Activated CD4-positive, alpha-beta T cell treated with anti-CD3 and anti-CD28 coated beads for 24 hours (primary cell): ENCODE measurements around the gene BBS1.
A peak's percentile ranks its signal among the peaks of the same experiment; 100 is the strongest.

Experiments used
- DNase-seq, 2 donors: peaks; one replicate each; pipeline ENCODE4 v3.0.0-alpha.2; 2020; ENCODE audit warnings: low read depth in 2 of 2

The BBS1 gene

GRCh38 chr11:66477263-66478201 lies 32.9 kb upstream of the BBS1 start:
- DNase-seq = no peak

- DNase-seq = no peak
These were observed 31.6 kb upstream of the BBS1 start for GRCh38 chr11:66478729-66479393.

GRCh38 chr11:66479394-66480116 lies 30.9 kb upstream of the BBS1 start:
- DNase-seq = no peak

- peak; percentile 92 to 95 for DNase-seq
These were observed 30.1 kb upstream of the BBS1 start, which contains the start of gene DPP3 for GRCh38 chr11:66480117-66480938. Gene DPP3, plus strand, starts transcription at chr11:66480434. Its CDS starts 1,767 bp downstream, at chr11:66482201.

- DNase-seq = no peak
These were observed 25.5 kb upstream of the BBS1 start for GRCh38 chr11:66484806-66485380.

- no peak for DNase-seq
These were observed 21.5 kb upstream of the BBS1 start for GRCh38 chr11:66488957-66489356.

- no peak for DNase-seq
These were observed 20.8 kb upstream of the BBS1 start for GRCh38 chr11:66489636-66490035.

- DNase-seq = no peak
These were observed 19.0 kb upstream of the BBS1 start for GRCh38 chr11:66491315-66491935.

GRCh38 chr11:66492161-66492865 lies 18.1 kb upstream of the BBS1 start:
- no peak for DNase-seq

GRCh38 chr11:66493130-66493529 lies 17.3 kb upstream of the BBS1 start:
- DNase-seq = no peak

GRCh38 chr11:66494458-66494857 lies 16.0 kb upstream of the BBS1 start:
- DNase-seq = no peak

GRCh38 chr11:66494935-66495334 lies 15.5 kb upstream of the BBS1 start:
- DNase-seq = no peak

- peak in 1 of 2 donors; percentile 10 for DNase-seq
These were observed 15.0 kb upstream of the BBS1 start for GRCh38 chr11:66495401-66495854.

GRCh38 chr11:66497206-66497605 lies 13.2 kb upstream of the BBS1 start:
- no peak for DNase-seq

GRCh38 chr11:66498506-66498905 lies 11.9 kb upstream of the BBS1 start:
- DNase-seq = no peak

- DNase-seq = no peak
These were observed 5.1 kb upstream of the BBS1 start for GRCh38 chr11:66505276-66505816.

- DNase-seq = no peak
These were observed 1.3 kb upstream of the BBS1 start for GRCh38 chr11:66509131-66509561.

GRCh38 chr11:66510990-66511339 lies 530 bp downstream of the BBS1 start:
- DNase-seq = no peak

GRCh38 chr11:66523611-66524010 lies 13.2 kb downstream of the BBS1 start:
- DNase-seq = no peak
